Measurements from ENCODE around the gene PLCG2. TPM values are rescaled to one million over a fixed set of nuclear protein-coding genes. Genes with fewer than 3 reads are reported as not detected.

PLCG2 gene
- total and polyA plus RNA-seq, 7 donors: 1.6 to 24.8 (median 3.6) TPM

GRCh38 chr16:81936209-81937000, 157.3 kb downstream of the PLCG2 start:
- intact Hi-C loops (cut with DNase I): no loop called here
- no peak overlapping the region for H3K27ac ChIP-seq
- no peak overlapping the region for H3K4me3 ChIP-seq
- H3K27me3 ChIP-seq: no peaks in the 10 kb centered on the region
- H3K36me3 ChIP-seq: no peaks in the 10 kb centered on the region
- no peak for TF ChIP-seq POLR2AphosphoS5 (IDR thresholded peaks at IDR 0.05)
- TF ChIP-seq, protein P1, sequence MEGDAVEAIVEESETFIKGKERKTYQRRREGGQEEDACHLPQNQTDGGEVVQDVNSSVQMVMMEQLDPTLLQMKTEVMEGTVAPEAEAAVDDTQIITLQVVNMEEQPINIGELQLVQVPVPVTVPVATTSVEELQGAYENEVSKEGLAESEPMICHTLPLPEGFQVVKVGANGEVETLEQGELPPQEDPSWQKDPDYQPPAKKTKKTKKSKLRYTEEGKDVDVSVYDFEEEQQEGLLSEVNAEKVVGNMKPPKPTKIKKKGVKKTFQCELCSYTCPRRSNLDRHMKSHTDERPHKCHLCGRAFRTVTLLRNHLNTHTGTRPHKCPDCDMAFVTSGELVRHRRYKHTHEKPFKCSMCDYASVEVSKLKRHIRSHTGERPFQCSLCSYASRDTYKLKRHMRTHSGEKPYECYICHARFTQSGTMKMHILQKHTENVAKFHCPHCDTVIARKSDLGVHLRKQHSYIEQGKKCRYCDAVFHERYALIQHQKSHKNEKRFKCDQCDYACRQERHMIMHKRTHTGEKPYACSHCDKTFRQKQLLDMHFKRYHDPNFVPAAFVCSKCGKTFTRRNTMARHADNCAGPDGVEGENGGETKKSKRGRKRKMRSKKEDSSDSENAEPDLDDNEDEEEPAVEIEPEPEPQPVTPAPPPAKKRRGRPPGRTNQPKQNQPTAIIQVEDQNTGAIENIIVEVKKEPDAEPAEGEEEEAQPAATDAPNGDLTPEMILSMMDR (IDR thresholded peaks at IDR 0.05): no peak
- no peak for TF ChIP-seq POLR2A (IDR thresholded peaks at IDR 0.05)
- no peak for DNase-seq
- H3K9me3 ChIP-seq: no peaks in the 10 kb centered on the region
- 81 to 85% methylated on average over 23 of the region's 23 CpGs for WGBS, 2 donors
- peaks cover 0 to 11% (median 5%) of the 10 kb centered on the region in 4 donors for H3K4me1 ChIP-seq

- H3K27ac ChIP-seq: no peak overlapping the region
- H3K9me3 ChIP-seq: no peaks in the 10 kb centered on the region
- no peak for DNase-seq
- intact Hi-C loops (cut with DNase I): no loop called here
- peaks cover 0 to 11% (median 5%) of the 10 kb centered on the region in 4 donors for H3K4me1 ChIP-seq
- no peaks in the 10 kb centered on the region for H3K27me3 ChIP-seq
- WGBS, 2 donors: 53 to 70% methylated on average over 13 of the region's 13 CpGs
- TF ChIP-seq POLR2A (IDR thresholded peaks at IDR 0.05): no peak
- H3K4me3 ChIP-seq: no peak overlapping the region
- no peaks in the 10 kb centered on the region for H3K36me3 ChIP-seq
These were observed 158.4 kb downstream of the PLCG2 start for GRCh38 chr16:81937305-81938038.

GRCh38 chr16:81938326-81939163, 159.5 kb downstream of the PLCG2 start:
- H3K27ac ChIP-seq: no peak overlapping the region
- DNase-seq: no peak
- H3K4me3 ChIP-seq: no peak overlapping the region
- TF ChIP-seq POLR2A (IDR thresholded peaks at IDR 0.05) (no peak), EP300 (IDR thresholded peaks at IDR 0.05) (no peak)
- H3K27me3 ChIP-seq: no peaks in the 10 kb centered on the region
- H3K9me3 ChIP-seq: no peaks in the 10 kb centered on the region
- H3K36me3 ChIP-seq: no peaks in the 10 kb centered on the region
- intact Hi-C loops (cut with DNase I): no loop called here
- WGBS, 2 donors: 74 to 90% methylated on average over 17 of the region's 17 CpGs
- H3K4me1 ChIP-seq: peaks cover 0 to 11% (median 5%) of the 10 kb centered on the region in 4 donors

GRCh38 chr16:81939164-81940056, 160.3 kb downstream of the PLCG2 start:
- TF ChIP-seq EP300 (IDR thresholded peaks at IDR 0.05) (no peak), POLR2AphosphoS5 (IDR thresholded peaks at IDR 0.05) (no peak), POLR2A (IDR thresholded peaks at IDR 0.05) (no peak)
- TF ChIP-seq, protein P1 (IDR thresholded peaks at IDR 0.05): no peak
- Histone ChIP-seq H3K27ac (no peak overlapping the region), H3K36me3 (no peaks in the 10 kb centered on the region), H3K4me1 (peaks cover 0 to 11% (median 5%) of the 10 kb centered on the region in 4 donors), H3K27me3 (no peaks in the 10 kb centered on the region), H3K4me3 (no peak overlapping the region), H3K9me3 (no peaks in the 10 kb centered on the region)
- WGBS, 2 donors: 54 to 87% methylated on average over 7 of the region's 7 CpGs
- DNase-seq: no peak
- intact Hi-C loops (cut with DNase I): loop anchor here (2.0 kb wide), 1 partner anchor 291 kb away; no protein-coding TSS in a partner anchor
